Activated T-cell treated with anti-CD3 and anti-CD28 coated beads, Interleukin-2, amount 50 U/mL, for 72 hours (primary cell): ENCODE data around the gene MCCD1. TPM values are rescaled to one million over a fixed set of nuclear protein-coding genes. Genes with fewer than 3 reads are reported as not detected.

ENCODE experiments used
- ATAC-seq, 2 donors: fragments of 150-1000 bp; cut with Tn5 transposase; replicated peaks in 1 of 2; 2 replicates each; pipeline ENCODE4 v1.10.0; 2021; ENCODE audit warnings: moderate library complexity in 2 of 2, mild to moderate bottlenecking in 1 of 2
- DNase-seq, 2 donors: peaks; one replicate each; pipeline ENCODE4 v3.0.0; 2021 to 2022; ENCODE audit warnings: mixed read lengths in 1 of 2
- H3K27ac Mint-ChIP-seq: one replicate; pipeline ENCODE4 v1.8.0; 2022; ENCODE audit warnings: mild to moderate bottlenecking, moderate library complexity, mixed read lengths
- H3K27me3 Mint-ChIP-seq: one replicate; pipeline ENCODE4 v1.8.0; 2022; ENCODE audit warnings: low read depth, mixed read lengths
- H3K36me3 Mint-ChIP-seq, 2 donors: one replicate each; pipeline ENCODE4 v1.8.0; 2022; ENCODE audit warnings: mixed read lengths in 2 of 2, mild to moderate bottlenecking in 1 of 2; ENCODE audit not compliant: insufficient read depth in 2 of 2
- H3K4me1 Mint-ChIP-seq: one replicate; pipeline ENCODE4 v1.8.0; 2022; ENCODE audit warnings: low read depth, mixed read lengths
- H3K4me3 Mint-ChIP-seq, 2 donors: one replicate each; pipeline ENCODE4 v1.8.0; 2022; ENCODE audit warnings: mild to moderate bottlenecking in 2 of 2, mixed read lengths in 2 of 2, moderate library complexity in 2 of 2
- H3K9me3 Mint-ChIP-seq, 2 donors: one replicate each; pipeline ENCODE4 v1.8.0; 2022; ENCODE audit warnings: mixed read lengths in 2 of 2
- total RNA-seq, 2 donors: library from RNA; stranded (reverse); gene quantifications; one replicate each; pipeline ENCODE4 v1.2.3, GENCODE V29; 2022

MCCD1 gene
- total RNA-seq, 2 donors from 2014 or later, result not detected

DNA sequence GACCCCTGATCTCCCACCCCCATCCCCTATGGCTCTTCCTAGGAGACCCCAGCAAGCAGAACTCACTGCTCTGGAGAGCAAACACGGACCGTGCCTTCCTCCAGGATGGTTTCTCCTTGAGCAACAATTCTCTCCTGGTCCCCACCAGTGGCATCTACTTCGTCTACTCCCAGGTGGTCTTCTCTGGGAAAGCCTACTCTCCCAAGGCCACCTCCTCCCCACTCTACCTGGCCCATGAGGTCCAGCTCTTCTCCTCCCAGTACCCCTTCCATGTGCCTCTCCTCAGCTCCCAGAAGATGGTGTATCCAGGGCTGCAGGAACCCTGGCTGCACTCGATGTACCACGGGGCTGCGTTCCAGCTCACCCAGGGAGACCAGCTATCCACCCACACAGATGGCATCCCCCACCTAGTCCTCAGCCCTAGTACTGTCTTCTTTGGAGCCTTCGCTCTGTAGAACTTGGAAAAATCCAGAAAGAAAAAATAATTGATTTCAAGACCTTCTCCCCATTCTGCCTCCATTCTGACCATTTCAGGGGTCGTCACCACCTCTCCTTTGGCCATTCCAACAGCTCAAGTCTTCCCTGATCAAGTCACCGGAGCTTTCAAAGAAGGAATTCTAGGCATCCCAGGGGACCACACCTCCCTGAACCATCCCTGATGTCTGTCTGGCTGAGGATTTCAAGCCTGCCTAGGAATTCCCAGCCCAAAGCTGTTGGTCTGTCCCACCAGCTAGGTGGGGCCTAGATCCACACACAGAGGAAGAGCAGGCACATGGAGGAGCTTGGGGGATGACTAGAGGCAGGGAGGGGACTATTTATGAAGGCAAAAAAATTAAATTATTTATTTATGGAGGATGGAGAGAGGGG is 44.7 kb downstream of the MCCD1 start:
- Mint-ChIP-seq H3K27me3 (no peaks in the 10 kb centered on the region), H3K4me3 (peak overlapping the region; percentile 92), H3K4me1 (peaks cover 96% of the 10 kb centered on the region), H3K36me3 (peaks cover 8% of the 10 kb centered on the region in 2 donors), H3K9me3 (no peaks in the 10 kb centered on the region), H3K27ac (peak overlapping the region; percentile 81)
- no peak for ATAC-seq
- DNase-seq, result no peak

GRCh38 chr6:31574106-31575061 is 45.6 kb downstream of the MCCD1 start:
- Mint-ChIP-seq H3K9me3 (no peaks in the 10 kb centered on the region), H3K27ac (peak overlapping the region; percentile 81), H3K4me1 (peaks cover 96% of the 10 kb centered on the region), H3K36me3 (peaks cover 8% of the 10 kb centered on the region in 2 donors), H3K27me3 (no peaks in the 10 kb centered on the region), H3K4me3 (peak overlapping the region; percentile 92)
- DNase-seq (peak in 1 of 2 donors; percentile 62), ATAC-seq (peak in 1 of 2 donors; percentile 3)

DNA sequence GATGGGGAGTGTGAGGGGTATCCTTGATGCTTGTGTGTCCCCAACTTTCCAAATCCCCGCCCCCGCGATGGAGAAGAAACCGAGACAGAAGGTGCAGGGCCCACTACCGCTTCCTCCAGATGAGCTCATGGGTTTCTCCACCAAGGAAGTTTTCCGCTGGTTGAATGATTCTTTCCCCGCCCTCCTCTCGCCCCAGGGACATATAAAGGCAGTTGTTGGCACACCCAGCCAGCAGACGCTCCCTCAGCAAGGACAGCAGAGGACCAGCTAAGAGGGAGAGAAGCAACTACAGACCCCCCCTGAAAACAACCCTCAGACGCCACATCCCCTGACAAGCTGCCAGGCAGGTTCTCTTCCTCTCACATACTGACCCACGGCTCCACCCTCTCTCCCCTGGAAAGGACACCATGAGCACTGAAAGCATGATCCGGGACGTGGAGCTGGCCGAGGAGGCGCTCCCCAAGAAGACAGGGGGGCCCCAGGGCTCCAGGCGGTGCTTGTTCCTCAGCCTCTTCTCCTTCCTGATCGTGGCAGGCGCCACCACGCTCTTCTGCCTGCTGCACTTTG is 46.7 kb downstream of the MCCD1 start, which contains the start of gene TNF:
TNF (plus strand) TSS at position 231 of the 567 bp plus-strand sequence; CDS start at position 408, 177 bp downstream.
- Mint-ChIP-seq H3K9me3 (no peaks in the 10 kb centered on the region), H3K4me1 (peaks cover 96% of the 10 kb centered on the region), H3K36me3 (peaks cover 8% of the 10 kb centered on the region in 2 donors), H3K4me3 (peak within 1 kb of the TSS; percentile 92), H3K27ac (peak within 1 kb of the TSS; percentile 89), H3K27me3 (no peaks in the 10 kb centered on the region)
- DNase-seq (peak; percentile 78), ATAC-seq (peak; percentile 13 to 25)

DNA sequence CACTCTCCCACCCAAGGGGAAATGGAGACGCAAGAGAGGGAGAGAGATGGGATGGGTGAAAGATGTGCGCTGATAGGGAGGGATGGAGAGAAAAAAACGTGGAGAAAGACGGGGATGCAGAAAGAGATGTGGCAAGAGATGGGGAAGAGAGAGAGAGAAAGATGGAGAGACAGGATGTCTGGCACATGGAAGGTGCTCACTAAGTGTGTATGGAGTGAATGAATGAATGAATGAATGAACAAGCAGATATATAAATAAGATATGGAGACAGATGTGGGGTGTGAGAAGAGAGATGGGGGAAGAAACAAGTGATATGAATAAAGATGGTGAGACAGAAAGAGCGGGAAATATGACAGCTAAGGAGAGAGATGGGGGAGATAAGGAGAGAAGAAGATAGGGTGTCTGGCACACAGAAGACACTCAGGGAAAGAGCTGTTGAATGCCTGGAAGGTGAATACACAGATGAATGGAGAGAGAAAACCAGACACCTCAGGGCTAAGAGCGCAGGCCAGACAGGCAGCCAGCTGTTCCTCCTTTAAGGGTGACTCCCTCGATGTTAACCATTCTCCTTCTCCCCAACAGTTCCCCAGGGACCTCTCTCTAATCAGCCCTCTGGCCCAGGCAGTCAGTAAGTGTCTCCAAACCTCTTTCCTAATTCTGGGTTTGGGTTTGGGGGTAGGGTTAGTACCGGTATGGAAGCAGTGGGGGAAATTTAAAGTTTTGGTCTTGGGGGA is 47.4 kb downstream of the MCCD1 start:
- DNase-seq, result no peak
- no peak for ATAC-seq
- H3K27me3 Mint-ChIP-seq, result no peaks in the 10 kb centered on the region
- no peaks in the 10 kb centered on the region for H3K9me3 Mint-ChIP-seq
- peak overlapping the region; percentile 92 for H3K4me3 Mint-ChIP-seq
- H3K27ac Mint-ChIP-seq, result peak overlapping the region; percentile 89
- peaks cover 9 to 10% of the 10 kb centered on the region in 2 donors for H3K36me3 Mint-ChIP-seq
- peaks cover 94% of the 10 kb centered on the region for H3K4me1 Mint-ChIP-seq

- H3K36me3 Mint-ChIP-seq, result peaks cover 13 to 16% of the 10 kb centered on the region in 2 donors
- ATAC-seq, result peak in 1 of 2 donors; percentile 14
- H3K27ac Mint-ChIP-seq, result peak overlapping the region; percentile 89
- peak; percentile 58 to 72 for DNase-seq
- H3K4me1 Mint-ChIP-seq, result peaks cover 94% of the 10 kb centered on the region
- H3K9me3 Mint-ChIP-seq, result no peaks in the 10 kb centered on the region
- no peaks in the 10 kb centered on the region for H3K27me3 Mint-ChIP-seq
- H3K4me3 Mint-ChIP-seq, result peak overlapping the region; percentile 92
These were observed 48.3 kb downstream of the MCCD1 start for GRCh38 chr6:31576897-31577578.

GRCh38 chr6:31577579-31577966 is 48.8 kb downstream of the MCCD1 start:
- H3K4me1 Mint-ChIP-seq, result peaks cover 94% of the 10 kb centered on the region

DNA sequence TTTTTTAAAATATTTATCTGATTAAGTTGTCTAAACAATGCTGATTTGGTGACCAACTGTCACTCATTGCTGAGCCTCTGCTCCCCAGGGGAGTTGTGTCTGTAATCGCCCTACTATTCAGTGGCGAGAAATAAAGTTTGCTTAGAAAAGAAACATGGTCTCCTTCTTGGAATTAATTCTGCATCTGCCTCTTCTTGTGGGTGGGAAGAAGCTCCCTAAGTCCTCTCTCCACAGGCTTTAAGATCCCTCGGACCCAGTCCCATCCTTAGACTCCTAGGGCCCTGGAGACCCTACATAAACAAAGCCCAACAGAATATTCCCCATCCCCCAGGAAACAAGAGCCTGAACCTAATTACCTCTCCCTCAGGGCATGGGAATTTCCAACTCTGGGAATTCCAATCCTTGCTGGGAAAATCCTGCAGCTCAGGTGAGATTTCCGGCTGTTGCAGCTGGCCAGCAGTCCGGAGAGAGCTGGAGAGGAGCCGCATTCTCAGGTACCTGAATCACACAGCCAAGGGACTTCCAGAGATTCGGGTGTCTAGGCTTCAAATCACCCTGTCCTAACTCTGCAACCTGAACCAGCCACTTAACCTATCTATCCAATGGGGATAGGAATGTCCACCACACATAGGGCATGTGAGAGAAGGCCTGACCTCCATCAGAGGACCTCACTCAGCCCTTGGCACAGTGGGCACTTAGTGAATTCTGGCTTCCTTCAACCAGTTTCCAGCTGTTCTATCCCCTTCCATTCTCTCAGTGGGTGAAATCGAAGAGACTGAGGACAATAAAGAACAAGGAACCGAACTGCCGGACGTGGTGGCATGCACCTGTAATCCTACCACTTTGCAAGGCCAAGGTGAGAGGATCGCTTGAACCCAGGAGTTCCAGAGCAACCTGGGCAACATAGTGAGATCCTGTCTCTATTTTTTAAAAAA is 49.7 kb downstream of the MCCD1 start:
- Mint-ChIP-seq H3K27me3 (no peaks in the 10 kb centered on the region), H3K4me3 (peak overlapping the region; percentile 66 to 100), H3K27ac (peak overlapping the region; percentile 92), H3K9me3 (no peaks in the 10 kb centered on the region), H3K36me3 (peaks cover 16 to 17% of the 10 kb centered on the region in 2 donors), H3K4me1 (peaks cover 93% of the 10 kb centered on the region)
- DNase-seq, result no peak
- ATAC-seq, result no peak

More at GRCh38 chr6:31577579-31577966, 48.8 kb downstream of the MCCD1 start:
- DNase-seq (no peak), ATAC-seq (no peak)
- Mint-ChIP-seq H3K9me3 (no peaks in the 10 kb centered on the region), H3K27me3 (no peaks in the 10 kb centered on the region), H3K4me3 (peak overlapping the region; percentile 92), H3K36me3 (peaks cover 15 to 16% of the 10 kb centered on the region in 2 donors), H3K27ac (no peak overlapping the region)

GRCh38 chr6:31579119-31579505 is 50.4 kb downstream of the MCCD1 start:
- H3K27ac Mint-ChIP-seq, result peak overlapping the region; percentile 92
- DNase-seq (no peak), ATAC-seq (no peak)
- no peaks in the 10 kb centered on the region for H3K9me3 Mint-ChIP-seq
- peaks cover 93% of the 10 kb centered on the region for H3K4me1 Mint-ChIP-seq
- H3K4me3 Mint-ChIP-seq, result peak overlapping the region; percentile 66 to 100
- no peaks in the 10 kb centered on the region for H3K27me3 Mint-ChIP-seq
- peaks cover 16 to 17% of the 10 kb centered on the region in 2 donors for H3K36me3 Mint-ChIP-seq

Other genes starting within 250 kb of the MCCD1 start
- 1,000 to 10,000 TPM; 3,527 to 3,556 TPM for gene HLA-B, start 171.8 kb upstream of the MCCD1 start, total RNA-seq
- 1 to 10 TPM; 4.6 to 9.5 TPM for gene MICA, start 125.4 kb upstream of the MCCD1 start, total RNA-seq
- 10 to 100 TPM; 18.7 to 22.3 TPM for gene MICB, start 30.8 kb upstream of the MCCD1 start, total RNA-seq
- gene DDX39B, start 13.0 kb downstream of the MCCD1 start, total RNA-seq, result 100 to 1,000 TPM; 567 to 644 TPM
- 1 to 10 TPM; 4.1 to 5.6 TPM for gene ATP6V1G2, start 17.6 kb downstream of the MCCD1 start, total RNA-seq
- gene NFKBIL1, start 18.6 kb downstream of the MCCD1 start, total RNA-seq, result 10 to 100 TPM; 28.0 to 36.6 TPM
- 100 to 1,000 TPM in 1 of 2 donors, 10 to 100 TPM in 1; 77.2 to 110 TPM for gene LTA, start 43.3 kb downstream of the MCCD1 start, total RNA-seq
- 10 to 100 TPM; 30.7 to 57.8 TPM for gene TNF, start 46.6 kb downstream of the MCCD1 start, total RNA-seq
- gene LTB, start 53.5 kb downstream of the MCCD1 start, total RNA-seq, result 10 to 100 TPM; 43.4 to 61.8 TPM
- gene LST1, start 57.3 kb downstream of the MCCD1 start, total RNA-seq, result 10 to 100 TPM; 24.6 to 27.0 TPM
- gene NCR3, start 64.0 kb downstream of the MCCD1 start, total RNA-seq, result 10 to 100 TPM; 15.0 to 24.7 TPM
- gene AIF1, start 86.3 kb downstream of the MCCD1 start, total RNA-seq, result 10 to 100 TPM; 68.7 to 98.1 TPM
- gene PRRC2A, start 91.8 kb downstream of the MCCD1 start, total RNA-seq, result 100 to 1,000 TPM; 260 to 285 TPM
- gene BAG6, start 123.7 kb downstream of the MCCD1 start, total RNA-seq, result 100 to 1,000 TPM; 265 to 272 TPM
- 1 to 10 TPM; 5.0 to 6.0 TPM for gene APOM, start 126.9 kb downstream of the MCCD1 start, total RNA-seq
- 10 to 100 TPM; 21.1 to 22.5 TPM for gene C6orf47, start 131.8 kb downstream of the MCCD1 start, total RNA-seq
- gene GPANK1, start 136.0 kb downstream of the MCCD1 start, total RNA-seq, result 10 to 100 TPM; 30.3 to 37.7 TPM
- gene CSNK2B, start 137.1 kb downstream of the MCCD1 start, total RNA-seq, result 100 to 1,000 TPM; 208 to 209 TPM
- 10 to 100 TPM; 21.3 to 26.9 TPM for gene LY6G5B, start 141.0 kb downstream of the MCCD1 start, total RNA-seq
- 1 to 10 TPM; 2.3 to 6.9 TPM for gene LY6G5C, start 152.1 kb downstream of the MCCD1 start, total RNA-seq
- 10 to 100 TPM; 48.9 TPM for gene ABHD16A, start 174.4 kb downstream of the MCCD1 start, total RNA-seq
- gene LY6G6F, start 177.9 kb downstream of the MCCD1 start, total RNA-seq, result not detected
- not detected for gene LY6G6D, start 186.4 kb downstream of the MCCD1 start, total RNA-seq
- gene LY6G6C, start 192.8 kb downstream of the MCCD1 start, total RNA-seq, result under 1 TPM; 0.25 to 0.67 TPM
- gene MPIG6B, start 194.4 kb downstream of the MCCD1 start, total RNA-seq, result under 1 TPM in 1 of 2 donors, not detected in 1; 0.10 TPM
- gene DDAH2, start 200.3 kb downstream of the MCCD1 start, total RNA-seq, result 10 to 100 TPM; 19.0 to 19.6 TPM
- 100 to 1,000 TPM; 253 to 318 TPM for gene CLIC1, start 207.6 kb downstream of the MCCD1 start, total RNA-seq
- gene MSH5, start 211.0 kb downstream of the MCCD1 start, total RNA-seq, result 10 to 100 TPM; 84.9 to 98.4 TPM
- 10 to 100 TPM; 15.7 to 18.0 TPM for gene SAPCD1, start 233.7 kb downstream of the MCCD1 start, total RNA-seq
- 1 to 10 TPM; 3.3 to 3.4 TPM for gene VWA7, start 248.4 kb downstream of the MCCD1 start, total RNA-seq